AG09309 (cell line): Measurements from ENCODE around the gene POP4.
"Not testable (repeated sequence)": the region's sequence is repeated elsewhere in the genome, so short reads cannot be mapped to it uniquely, and the experiment has no call there.

ENCODE experiments used
- DNase-seq: peaks from one replicate; pipeline ENCODE4 v3.0.0-alpha.2; 2010; ENCODE audit warnings: low read depth
- H3K4me3 ChIP-seq: 2 replicates; pipeline ENCODE4 v1.5.1; 2011; ENCODE audit warnings: mild to moderate bottlenecking, low read depth, low read length, moderate library complexity; ENCODE audit not compliant: control insufficient read depth
- CTCF ChIP-seq: IDR thresholded peaks from 2 replicates; pipeline ENCODE4 v1.5.1; 2011; ENCODE audit warnings: mild to moderate bottlenecking, low read depth, low read length, inconsistent platforms; ENCODE audit not compliant: insufficient read depth, control insufficient read depth; ENCODE audit errors: missing control alignments

POP4 gene

GRCh38 chr19:29624489-29625185 is 18.6 kb downstream of the POP4 start:
- TF ChIP-seq CTCF: no peak
- H3K4me3 ChIP-seq: no peak overlapping the region
- no peak for DNase-seq

GRCh38 chr19:29625186-29625651 is 19.1 kb downstream of the POP4 start:
- TF ChIP-seq CTCF: no peak
- DNase-seq: no peak
- no peak overlapping the region for H3K4me3 ChIP-seq

GRCh38 chr19:29626386-29626785 is 20.3 kb downstream of the POP4 start:
- no peak overlapping the region for H3K4me3 ChIP-seq
- TF ChIP-seq CTCF: no peak
- no peak for DNase-seq

- H3K4me3 ChIP-seq, DNase-seq: not testable (repeated sequence)
Measured at GRCh38 chr19:29626832-29627231, 20.7 kb downstream of the POP4 start.

- DNase-seq: no peak
- no peak for TF ChIP-seq CTCF
- no peak overlapping the region for H3K4me3 ChIP-seq
Measured at GRCh38 chr19:29628661-29629385, 22.7 kb downstream of the POP4 start.

- DNase-seq: no peak
- TF ChIP-seq CTCF: no peak
- no peak overlapping the region for H3K4me3 ChIP-seq
Measured at GRCh38 chr19:29629836-29630534, 23.9 kb downstream of the POP4 start.

- TF ChIP-seq CTCF: no peak
- no peak for DNase-seq
- no peak overlapping the region for H3K4me3 ChIP-seq
Measured at GRCh38 chr19:29630655-29631054, 24.6 kb downstream of the POP4 start.
